Right lobe of liver (tissue), 6 donors: ENCODE measurements around the gene TTC28. TPM values are rescaled to one million over a fixed set of nuclear protein-coding genes. Genes with fewer than 3 reads are reported as not detected.
A peak's percentile ranks its signal among the peaks of the same experiment; 100 is the strongest.

Source experiments
- ATAC-seq, 4 donors: fragments of 200-7000 bp; cut with Tn5 transposase; one replicate each; pipeline ENCODE4 v1.9.1; 2020; ENCODE audit warnings: mild to moderate bottlenecking in 4 of 4, moderate library complexity in 4 of 4
- DNase-seq, 3 donors: peaks; one replicate each; pipeline ENCODE4 v3.0.0-alpha.2; 2020
- H3K27ac ChIP-seq, 3 donors: fragments of 200-600 bp; one replicate each; pipeline ENCODE4 v1.8.0; 2022
- H3K27me3 ChIP-seq, 2 donors: fragments of 200-600 bp; one replicate each; pipeline ENCODE4 v1.8.0; 2022
- H3K36me3 ChIP-seq, 4 donors: fragments of 200-600 bp; sonication (generic) in 1 of 4; one replicate each; pipeline versions ENCODE4 v1.5.1 to v1.8.0; 2017 to 2022; ENCODE audit warnings: control low read depth in 1 of 4
- H3K4me1 ChIP-seq, 4 donors: fragments of 200-600 bp; sonication (generic) in 1 of 4; one replicate each; pipeline versions ENCODE4 v1.5.1 to v1.8.0; 2017 to 2022; ENCODE audit warnings: control low read depth in 1 of 4
- H3K4me3 ChIP-seq, 3 donors: fragments of 200-600 bp; one replicate each; pipeline ENCODE4 v1.8.0; 2022
- H3K9me3 ChIP-seq, 4 donors: fragments of 200-600 bp; sonication (generic) in 1 of 4; one replicate each; pipeline versions ENCODE4 v1.5.1 to v1.8.0; 2017 to 2022; ENCODE audit warnings: control low read depth in 1 of 4
- CTCF ChIP-seq, 4 donors: fragments of 200-600 bp in 3 of 4; fragments of 450-650 bp in 1 of 4; IDR thresholded peaks; one replicate each; pipeline versions ENCODE4 v1.5.1 to v1.8.0; 2016 to 2022; ENCODE audit warnings: antibody characterized with exemption in 4 of 4, mild to moderate bottlenecking in 2 of 4
- POLR2A ChIP-seq: fragments of 450-650 bp; IDR thresholded peaks from one replicate; pipeline ENCODE4 v1.6.1; 2017; ENCODE audit warnings: antibody characterized with exemption, mild to moderate bottlenecking
- WGBS: methylation state at CpG from one replicate; pipeline ENCODE4 v1.1.6; 2018; ENCODE audit warnings: low coverage, low lambda C conversion rate; ENCODE audit not compliant: insufficient coverage; ENCODE audit errors: missing lambda C conversion rate; 5-methylcytosine and 5-hydroxymethylcytosine counted together
- intact Hi-C, 2 donors: fragments of 100-400 bp; cut with DNase I; formaldehyde crosslinking; loops; one replicate each; pipeline versions ENCODE4 v1.11.2 to v1.14.1; 2022
- total RNA-seq, 6 experiments: library from RNA; depleted of rRNA in 2 of 6; stranded (reverse); fragments of >200 nt in 2 of 6; fragmentation: NEBNext Ultra II Directional in 3 of 6; extraction: Animal tissue kit (Norgen Biotek cat#: 25700) in 3 of 6; gene quantifications; one replicate each; pipeline versions ENCODE4 v1.1.0 to v1.2.4, GENCODE V29; 2016 to 2023
- donor health status: DM: no; HTN: yes; CAD: no.
- donor health status: DM: no; HTN: no; CAD: no.
- donor health status: DM: no; HTN: no; CAD: no.
- donor health status: DM: no; HTN: yes; CAD: no.
- donor health status: DM: no; HTN: yes; CAD: no.

Gene TTC28
- total RNA-seq, 6 experiments from 2014 or later = 9.4 to 38.3 (median 15.0) TPM

DNA sequence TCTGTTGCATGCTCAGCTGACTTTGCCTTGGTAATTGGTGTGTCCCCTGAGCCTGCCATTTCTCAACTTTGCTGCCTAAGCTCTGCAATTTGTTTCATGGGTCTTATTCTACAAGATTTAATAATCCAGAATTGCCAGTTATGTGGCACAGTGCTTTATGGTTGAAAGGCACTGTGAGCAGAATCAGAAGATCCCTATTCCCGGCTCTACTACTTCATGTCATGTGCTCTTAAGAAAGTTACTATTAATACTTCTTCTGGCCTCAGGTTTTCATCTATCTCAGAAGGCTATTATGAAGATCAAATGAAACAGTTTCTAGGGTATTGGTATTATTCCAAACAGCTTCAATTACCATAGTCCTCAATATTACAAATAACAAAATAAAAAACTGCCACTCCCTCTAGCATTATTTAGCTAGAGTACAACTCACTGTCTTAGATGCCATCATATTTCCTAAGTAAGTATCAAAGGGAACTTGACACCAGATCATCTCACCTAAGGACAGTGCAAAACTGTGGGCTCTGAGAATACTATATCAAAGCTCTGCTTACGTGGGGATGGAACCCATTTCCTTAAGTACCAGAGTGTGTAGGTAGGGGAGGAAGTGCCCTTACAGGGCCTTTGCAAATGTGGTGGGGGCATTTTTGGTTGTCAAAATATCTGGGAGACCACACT, 560.5 kb downstream of the TTC28 start:
- Histone ChIP-seq H3K4me3 (no peak overlapping the region), H3K27ac (no peak overlapping the region), H3K4me1 (no peaks in the 10 kb centered on the region), H3K27me3 (no peaks in the 10 kb centered on the region), H3K36me3 (no peaks in the 10 kb centered on the region), H3K9me3 (no peaks in the 10 kb centered on the region)
- DNase-seq = no peak
- intact Hi-C loops = no loop called here
- WGBS = 73% methylated on average over 2 of the region's 2 CpGs
- no peak for TF ChIP-seq POLR2A
- no peak for TF ChIP-seq CTCF (IDR thresholded peaks at IDR 0.05)
- ATAC-seq = no peak

DNA sequence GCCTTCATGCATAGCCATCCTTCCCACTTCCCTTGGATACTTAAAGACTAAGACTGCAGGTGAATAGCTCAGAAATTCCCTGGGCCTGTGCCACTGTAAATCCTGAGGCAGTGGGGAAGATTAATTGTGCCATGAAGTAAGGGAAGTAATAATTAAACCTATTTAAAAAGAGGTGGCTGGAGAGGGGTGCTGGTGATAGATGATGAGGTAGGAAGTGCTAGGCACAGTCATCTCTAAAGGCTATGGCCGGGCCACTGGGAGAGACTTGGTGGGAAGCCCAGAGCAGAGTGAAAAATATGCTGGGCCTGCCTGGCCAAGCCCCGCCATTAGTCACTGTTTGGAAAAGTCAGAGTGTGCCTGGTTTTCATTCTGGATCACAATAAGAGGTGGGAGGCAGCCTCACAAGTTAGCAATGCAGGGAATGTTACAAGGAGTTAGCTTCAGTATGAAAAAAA, 563.4 kb downstream of the TTC28 start:
- ATAC-seq (no peak), DNase-seq (no peak)
- no peak overlapping the region for H3K27ac ChIP-seq
- no peaks in the 10 kb centered on the region for H3K4me1 ChIP-seq
- H3K27me3 ChIP-seq = no peaks in the 10 kb centered on the region
- intact Hi-C loops = no loop called here
- H3K36me3 ChIP-seq = no peaks in the 10 kb centered on the region
- no peak overlapping the region for H3K4me3 ChIP-seq
- TF ChIP-seq CTCF (IDR thresholded peaks at IDR 0.05) (no peak), POLR2A (no peak)
- H3K9me3 ChIP-seq = no peaks in the 10 kb centered on the region
- 63% methylated on average over 1 of the region's 2 CpGs for WGBS

- DNase-seq (no peak), ATAC-seq (no peak)
- no peaks in the 10 kb centered on the region for H3K27me3 ChIP-seq
- no peak overlapping the region for H3K27ac ChIP-seq
- WGBS = 85% methylated on average over 4 of the region's 4 CpGs
- intact Hi-C loops = no loop called here
- no peak overlapping the region for H3K4me3 ChIP-seq
- no peaks in the 10 kb centered on the region for H3K9me3 ChIP-seq
- TF ChIP-seq CTCF (IDR thresholded peaks at IDR 0.05) (no peak), POLR2A (no peak)
- H3K4me1 ChIP-seq = no peaks in the 10 kb centered on the region
- no peaks in the 10 kb centered on the region for H3K36me3 ChIP-seq
Observed at GRCh38 chr22:28115426-28115825, 564.2 kb downstream of the TTC28 start.

DNA sequence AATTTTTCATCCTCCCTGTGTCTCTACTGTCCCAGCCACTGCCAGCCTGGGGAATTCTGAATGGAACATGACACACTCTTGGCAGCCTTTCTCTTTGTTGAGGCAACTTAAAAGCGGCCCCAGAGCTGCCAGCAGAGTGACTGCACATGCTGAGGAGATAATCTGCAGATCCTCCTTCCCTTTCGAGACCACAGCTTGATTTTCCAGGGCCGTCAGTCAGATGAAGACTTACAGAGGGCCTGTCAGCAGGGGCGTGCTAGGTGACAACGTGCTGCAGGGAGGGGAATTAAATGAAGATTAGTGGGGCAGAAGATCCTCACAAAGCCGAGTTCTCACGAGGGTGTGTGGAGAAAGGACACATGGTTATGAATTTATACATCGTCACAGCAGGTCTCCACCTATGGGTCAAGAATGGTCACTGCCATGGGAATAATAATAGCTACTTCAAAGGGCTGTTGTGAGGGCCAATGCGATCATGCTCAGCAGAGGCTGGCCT, 567.0 kb downstream of the TTC28 start:
- DNase-seq (no peak), ATAC-seq (peak in 3 of 4 donors; percentile 43 to 45 (median 43))
- H3K9me3 ChIP-seq = no peaks in the 10 kb centered on the region
- intact Hi-C loops = no loop called here
- no peaks in the 10 kb centered on the region for H3K4me1 ChIP-seq
- no peaks in the 10 kb centered on the region for H3K36me3 ChIP-seq
- TF ChIP-seq POLR2A (no peak), CTCF (IDR thresholded peaks at IDR 0.05) (peak; percentile 23 to 31 (median 28))
- H3K4me3 ChIP-seq = no peak overlapping the region
- WGBS = 68% methylated on average over 7 of the region's 9 CpGs
- no peak overlapping the region for H3K27ac ChIP-seq
- H3K27me3 ChIP-seq = no peaks in the 10 kb centered on the region
